ENCODE measurements around the gene SLC9B2.
A peak's percentile ranks its signal among the peaks of the same experiment; 100 is the strongest.

Gene SLC9B2

GRCh38 chr4:103076747-103077347, at the start of gene SLC9B2:
Gene SLC9B2, minus strand, starts transcription at chr4:103076761. Its CDS starts 9,211 bp downstream, at chr4:103067550.
- peak in 2 of 56 donors; percentile 5 to 51 for DNase-seq

- DNase-seq = no peak
These were observed 49.6 kb upstream of the SLC9B2 start for GRCh38 chr4:103126126-103126525.

DNA sequence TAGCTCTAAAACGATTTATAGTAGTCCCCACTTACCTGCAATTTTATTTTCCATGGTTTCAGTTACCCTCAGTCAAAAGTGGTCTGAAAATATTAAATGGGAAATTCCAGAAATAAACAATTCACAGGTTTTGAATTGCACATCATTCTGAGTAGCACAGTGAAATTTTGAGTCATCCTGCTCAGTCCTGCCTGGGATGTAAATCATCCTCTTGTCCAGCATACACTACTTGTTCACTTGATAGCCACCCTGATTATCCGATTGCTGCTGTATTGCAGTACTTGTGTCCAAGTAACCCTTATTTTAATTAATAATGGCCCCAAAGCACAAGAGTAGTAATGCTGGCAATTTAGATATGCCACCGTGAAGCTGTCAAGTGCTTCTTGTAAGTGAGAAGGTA, 46.6 kb upstream of the SLC9B2 start:
- no peak for DNase-seq

DNA sequence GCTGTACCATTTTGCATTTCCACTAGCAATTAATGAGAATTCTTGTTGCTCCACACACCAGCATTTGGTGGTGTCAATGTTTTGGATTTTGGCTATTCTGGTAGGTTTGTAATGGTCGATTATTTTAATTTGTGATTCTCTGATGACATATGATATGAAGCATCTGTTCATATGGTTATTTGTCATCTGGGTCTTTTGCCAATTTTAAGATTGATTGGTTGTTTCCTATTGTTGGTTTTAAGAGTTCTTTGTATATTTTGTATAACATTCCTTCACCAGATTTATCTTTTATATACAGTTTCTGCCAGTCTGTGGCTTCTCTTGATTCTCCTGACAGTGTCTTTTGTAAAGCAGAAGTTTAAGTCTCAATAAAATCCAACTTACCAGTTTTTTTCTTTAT, 41.6 kb upstream of the SLC9B2 start:
- DNase-seq = no peak

GRCh38 chr4:103111598-103111997, 35.0 kb upstream of the SLC9B2 start:
- DNase-seq = no peak

DNA sequence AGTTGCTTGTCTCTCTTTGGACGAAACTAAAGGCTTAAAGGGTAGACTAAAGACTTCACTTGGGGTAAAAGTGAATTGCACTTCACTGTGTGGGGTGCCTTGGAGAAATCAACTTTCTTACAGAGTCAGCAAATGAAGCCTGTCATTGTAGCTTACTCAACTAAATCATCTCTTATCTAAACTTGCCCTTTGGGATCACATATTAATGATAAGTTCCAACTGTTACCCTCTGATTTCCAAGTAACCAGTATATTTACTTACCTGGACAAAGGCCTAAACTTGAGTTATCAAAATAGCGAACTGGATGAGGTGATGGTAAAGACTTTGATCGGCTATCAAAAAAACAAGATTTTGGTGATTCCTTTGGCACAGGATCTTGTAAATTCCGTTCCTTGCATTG, 32.0 kb upstream of the SLC9B2 start:
- DNase-seq = no peak

DNA sequence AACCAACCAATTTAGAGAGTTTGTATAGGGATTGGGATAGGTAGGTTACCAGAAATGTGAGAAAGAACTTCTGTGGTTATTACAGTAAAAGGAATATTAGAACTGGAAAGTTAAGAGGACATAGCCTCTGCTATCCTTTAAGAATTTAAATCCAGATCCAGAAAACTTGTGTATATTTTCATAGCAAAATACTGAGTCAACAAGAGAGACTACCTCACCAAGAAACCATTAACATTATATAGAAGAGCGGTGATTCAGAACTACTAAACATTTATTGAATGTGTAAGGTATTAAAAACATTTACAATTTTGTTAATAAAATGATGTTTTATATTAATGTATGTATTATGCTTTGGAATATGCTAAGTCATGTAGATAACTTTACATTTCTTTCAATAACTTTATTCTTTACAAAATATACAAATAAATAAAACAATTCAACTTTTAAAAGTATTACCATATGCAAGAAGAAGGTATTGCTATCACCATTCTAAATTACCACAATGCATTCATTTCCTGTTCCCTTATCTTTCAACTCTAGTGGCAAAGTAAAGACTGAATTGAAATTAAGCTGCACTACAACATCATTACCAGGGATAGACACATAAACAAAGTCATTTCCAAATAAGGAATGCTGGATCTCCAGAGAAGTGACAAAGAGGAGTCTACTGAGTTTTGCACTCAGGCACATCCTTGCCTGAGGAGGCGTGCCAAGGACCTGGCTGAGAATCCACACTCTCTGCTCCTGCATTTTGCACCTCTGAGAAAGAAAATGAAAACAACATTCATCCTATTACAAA, 29.2 kb upstream of the SLC9B2 start:
- DNase-seq = no peak

GRCh38 chr4:103104886-103105285, 28.3 kb upstream of the SLC9B2 start:
- DNase-seq = no peak

DNA sequence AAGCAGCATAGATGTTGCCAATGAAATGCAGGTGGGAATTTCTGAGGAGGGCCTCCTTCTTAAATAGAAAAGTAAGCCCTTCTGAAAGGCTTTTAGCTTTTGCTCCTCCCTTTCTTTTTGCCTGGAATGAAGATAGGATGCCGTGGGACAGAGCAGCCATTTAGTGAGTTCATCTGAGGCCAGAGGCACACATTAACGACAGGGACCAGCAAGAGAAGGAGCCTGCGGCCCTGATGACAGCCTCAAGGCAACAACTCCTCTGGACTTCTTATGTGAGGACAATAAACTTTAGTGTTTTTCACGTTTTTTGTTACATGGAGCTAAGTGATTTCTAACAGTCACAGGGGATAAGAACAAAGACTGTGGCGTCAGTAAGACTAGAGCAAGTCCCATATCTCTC, 24.1 kb upstream of the SLC9B2 start:
- no peak for DNase-seq

DNA sequence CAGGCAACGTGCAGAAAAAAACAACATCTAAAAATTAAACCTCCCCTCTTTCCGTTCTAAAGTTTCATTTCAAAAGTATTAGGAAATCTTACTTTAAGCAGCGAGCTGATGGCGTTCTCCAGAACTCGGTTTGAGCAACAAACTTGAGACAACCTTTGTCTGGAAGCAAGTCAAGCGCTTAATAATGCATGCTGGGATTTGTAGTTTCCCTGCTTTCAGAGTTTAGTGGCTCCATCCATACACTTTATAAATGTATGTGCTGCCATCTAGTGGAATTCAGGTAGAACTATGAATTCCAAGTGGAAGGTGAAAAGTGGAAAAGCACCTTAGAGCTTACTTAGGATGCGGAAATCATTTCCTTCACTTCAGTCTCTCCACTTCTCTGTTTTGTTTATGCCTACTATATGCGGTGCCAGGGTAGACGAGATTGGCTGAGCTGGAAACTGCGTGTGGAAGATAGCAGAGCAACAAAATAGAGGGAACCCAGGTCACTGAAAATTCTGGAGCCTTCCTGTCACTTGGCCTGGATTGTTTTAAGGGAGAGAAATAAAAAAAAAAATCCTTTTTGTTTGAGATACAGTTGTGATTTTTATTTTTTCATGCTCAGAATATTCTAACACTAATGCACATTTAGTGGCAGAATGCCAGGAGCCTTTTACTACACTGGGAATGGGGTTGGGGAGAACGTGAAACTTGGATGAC, 23.3 kb upstream of the SLC9B2 start, which contains the start of gene BDH2:
BDH2 (minus strand) TSS at position 144 of the 702 bp plus-strand sequence. CDS start 3,580 bp downstream, outside the sequence.
- peak in 26 of 56 donors; percentile 1 to 79 (median 22) for DNase-seq

- peak in 1 of 56 donors; percentile 11 for DNase-seq
These were observed 22.3 kb upstream of the SLC9B2 start for GRCh38 chr4:103098756-103099440.

DNA sequence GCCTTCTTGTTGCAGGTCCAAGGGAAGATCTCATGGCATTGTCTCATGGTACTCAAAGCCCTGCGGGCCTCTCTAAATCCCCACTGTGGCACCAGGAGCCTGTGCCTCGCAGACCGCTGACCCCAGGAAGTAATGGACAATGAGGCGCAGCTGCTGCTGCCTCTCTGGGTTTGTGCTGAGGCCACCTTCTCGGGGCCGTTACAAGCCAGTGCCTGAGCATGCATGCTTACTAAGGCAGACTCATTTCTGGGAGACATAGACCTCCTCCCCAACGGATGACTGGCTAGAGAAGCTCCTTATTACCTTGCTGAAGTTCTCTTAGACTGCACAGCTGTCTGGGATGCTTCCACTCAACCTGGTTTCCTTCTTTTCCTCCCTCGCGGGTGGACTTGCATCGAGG, 21.8 kb upstream of the SLC9B2 start:
- peak in 2 of 56 donors; percentile 9 to 13 for DNase-seq

GRCh38 chr4:103097112-103097511, 20.6 kb upstream of the SLC9B2 start:
- no peak for DNase-seq

DNA sequence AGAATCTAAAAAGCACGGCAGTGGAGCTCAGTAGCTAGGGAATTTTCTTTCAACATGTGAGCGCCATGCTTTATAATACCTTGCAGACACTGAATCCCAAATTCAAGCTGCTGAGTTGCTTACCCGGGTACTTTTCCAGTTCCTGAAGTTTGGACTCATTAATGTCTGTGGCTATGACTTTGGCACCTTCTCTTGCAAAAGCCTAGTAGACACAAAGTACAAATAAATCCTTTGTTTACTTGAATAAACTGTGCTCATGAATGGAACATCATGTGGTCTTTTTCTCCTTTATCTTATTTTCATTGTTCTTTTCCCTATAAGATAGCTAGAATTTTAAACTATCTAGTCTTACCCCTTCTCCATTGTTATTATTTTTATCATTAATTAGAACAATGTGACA, 18.5 kb upstream of the SLC9B2 start:
- no peak for DNase-seq

DNA sequence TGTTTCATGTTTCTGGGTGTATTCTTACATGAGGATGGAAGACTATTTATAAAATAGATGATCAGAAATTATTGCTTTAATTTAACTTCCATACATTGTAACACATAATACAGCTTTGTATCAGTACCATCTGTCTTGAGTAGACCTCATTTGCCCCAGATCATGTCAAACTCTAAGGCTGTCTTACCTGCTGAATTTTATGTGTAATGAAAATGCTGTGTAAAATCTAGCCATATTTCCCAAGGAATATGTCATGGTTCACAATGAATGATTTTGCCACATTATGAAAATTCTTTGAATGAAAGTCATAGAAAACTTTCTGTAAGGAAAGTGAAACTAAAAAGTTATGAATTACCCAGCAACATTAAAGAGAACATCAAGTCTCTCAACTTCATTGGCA, 15.7 kb upstream of the SLC9B2 start:
- DNase-seq = no peak

DNA sequence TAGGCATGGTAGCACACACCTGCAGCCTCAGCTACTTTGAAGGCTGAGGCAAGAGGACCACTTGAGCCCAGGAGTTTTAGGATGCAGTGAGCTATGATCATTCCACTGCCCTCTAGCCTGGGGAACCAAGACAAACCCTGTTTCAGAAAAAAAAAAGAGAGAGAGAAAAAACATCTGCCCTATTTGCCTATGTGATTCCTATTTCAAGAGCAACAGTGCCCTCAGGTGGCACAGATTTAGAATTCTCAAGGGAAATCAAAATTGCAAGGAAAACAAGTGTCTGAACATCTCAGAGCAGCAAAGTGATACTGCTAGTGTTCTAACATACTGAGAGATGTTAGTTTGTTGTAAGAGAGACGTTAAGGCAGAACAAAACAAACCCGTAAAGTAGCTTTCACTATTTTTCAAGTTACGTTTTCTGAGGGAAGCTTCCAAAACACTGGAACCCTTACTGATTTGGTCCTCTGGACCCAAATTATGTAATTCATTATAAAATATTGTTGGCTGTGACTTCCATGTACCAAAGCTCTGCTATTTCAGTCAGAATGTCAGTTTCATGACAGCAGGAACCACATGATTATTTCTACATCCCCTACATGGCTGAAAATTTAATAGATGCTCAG, 15.2 kb upstream of the SLC9B2 start:
- peak in 26 of 56 donors; percentile 2 to 61 (median 22) for DNase-seq

DNA sequence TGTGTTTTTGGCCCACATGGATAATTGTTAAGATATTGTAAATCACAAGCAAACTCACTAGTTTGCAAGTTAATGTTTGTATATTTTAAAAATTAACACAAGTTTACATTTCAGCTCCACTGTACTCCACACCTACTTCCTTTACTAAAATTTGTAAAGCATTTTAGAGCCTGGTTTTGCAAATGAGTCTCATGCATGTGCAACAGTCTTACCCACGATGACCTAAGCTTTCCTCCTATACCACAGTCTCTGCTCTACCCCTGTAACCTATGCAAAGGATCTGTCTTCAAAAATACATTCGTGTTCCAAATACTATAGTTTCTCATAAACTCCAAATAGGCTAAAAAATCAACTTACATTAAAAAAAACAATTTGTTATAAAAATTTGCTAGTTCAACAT, 12.9 kb upstream of the SLC9B2 start:
- DNase-seq = no peak

DNA sequence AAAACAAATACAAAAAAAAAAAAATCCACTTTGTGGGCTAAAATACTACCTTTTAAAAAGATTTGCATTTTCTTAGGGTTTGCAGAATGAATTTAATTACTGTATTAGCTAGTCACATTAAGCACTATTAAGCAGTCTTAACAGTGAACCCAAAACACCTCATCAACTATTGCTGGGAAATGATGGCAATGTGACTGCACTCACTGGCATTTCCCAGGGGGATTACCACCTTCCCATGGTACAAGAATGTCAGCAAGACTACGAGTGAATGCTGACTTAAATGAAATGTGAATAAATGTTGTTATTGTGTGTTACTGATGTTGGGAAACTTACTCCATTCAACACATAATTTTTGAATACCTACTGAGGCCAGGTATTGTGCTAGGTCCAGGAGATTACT, 10.0 kb upstream of the SLC9B2 start:
- no peak for DNase-seq

- DNase-seq = no peak
These were observed 9.1 kb upstream of the SLC9B2 start for GRCh38 chr4:103085555-103086196.

GRCh38 chr4:103079621-103080020, 3.1 kb upstream of the SLC9B2 start:
- no peak for DNase-seq
